DND-41 (cell line): ENCODE results near the gene GBE1.

Experiments
- EZH2 ChIP-seq: IDR thresholded peaks from 3 replicates; pipeline ENCODE4 v1.6.1; 2012; ENCODE audit warnings: borderline replicate concordance, low read depth, mild to moderate bottlenecking, moderate library complexity, low read length, inconsistent platforms; ENCODE audit not compliant: severe bottlenecking
- TF ChIP-seq, protein P1 (sequence below): IDR thresholded peaks from 2 replicates; pipeline ENCODE4 v1.5.1; 2012; ENCODE audit warnings: borderline replicate concordance, low read length, moderate library complexity, mild to moderate bottlenecking; ENCODE audit not compliant: poor library complexity, severe bottlenecking; ENCODE audit errors: extremely low read depth

DNA sequence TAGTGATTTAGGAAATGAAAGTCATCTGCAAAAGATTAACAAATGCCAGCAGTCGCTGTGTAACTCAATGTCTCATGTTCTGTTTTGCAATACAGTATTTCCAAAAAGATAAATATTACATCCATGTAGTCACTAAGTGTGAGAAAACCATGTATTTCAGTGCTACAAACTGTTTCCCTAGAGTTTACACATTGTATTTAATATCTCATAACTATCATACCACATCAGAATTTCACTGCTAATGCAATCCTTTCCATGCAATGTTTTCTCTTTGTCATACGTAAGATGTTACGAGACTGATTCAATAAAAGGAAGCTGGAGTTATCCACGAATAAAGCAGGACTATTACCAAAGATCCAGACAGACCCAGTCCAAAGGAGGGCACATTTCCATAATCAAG is 269.4 kb downstream of the GBE1 start:
- TF ChIP-seq, protein P1, sequence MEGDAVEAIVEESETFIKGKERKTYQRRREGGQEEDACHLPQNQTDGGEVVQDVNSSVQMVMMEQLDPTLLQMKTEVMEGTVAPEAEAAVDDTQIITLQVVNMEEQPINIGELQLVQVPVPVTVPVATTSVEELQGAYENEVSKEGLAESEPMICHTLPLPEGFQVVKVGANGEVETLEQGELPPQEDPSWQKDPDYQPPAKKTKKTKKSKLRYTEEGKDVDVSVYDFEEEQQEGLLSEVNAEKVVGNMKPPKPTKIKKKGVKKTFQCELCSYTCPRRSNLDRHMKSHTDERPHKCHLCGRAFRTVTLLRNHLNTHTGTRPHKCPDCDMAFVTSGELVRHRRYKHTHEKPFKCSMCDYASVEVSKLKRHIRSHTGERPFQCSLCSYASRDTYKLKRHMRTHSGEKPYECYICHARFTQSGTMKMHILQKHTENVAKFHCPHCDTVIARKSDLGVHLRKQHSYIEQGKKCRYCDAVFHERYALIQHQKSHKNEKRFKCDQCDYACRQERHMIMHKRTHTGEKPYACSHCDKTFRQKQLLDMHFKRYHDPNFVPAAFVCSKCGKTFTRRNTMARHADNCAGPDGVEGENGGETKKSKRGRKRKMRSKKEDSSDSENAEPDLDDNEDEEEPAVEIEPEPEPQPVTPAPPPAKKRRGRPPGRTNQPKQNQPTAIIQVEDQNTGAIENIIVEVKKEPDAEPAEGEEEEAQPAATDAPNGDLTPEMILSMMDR = no peak
- TF ChIP-seq EZH2 = no peak
